ENCODE measurements around the gene HACL1.

- TF ChIP-seq POLR2AphosphoS5 (IDR thresholded peaks at IDR 0.05; ENCODE audit: low read depth, low read length) (no peak), POLR2A (IDR thresholded peaks at IDR 0.05; ENCODE audit: low read depth, low read length) (no peak)
Measured at GRCh38 chr3:15591242-15591641, 10.1 kb downstream of the HACL1 start.

Data from GM12892 (cell line).